Stomach (tissue), 9 donors: ENCODE measurements around the gene TLCD3A. TPM values are rescaled to one million over a fixed set of nuclear protein-coding genes. Genes with fewer than 3 reads are reported as not detected.
A peak's percentile ranks its signal among the peaks of the same experiment; 100 is the strongest.

Experiments
- DNase-seq, 2 donors: peaks; one replicate each; pipeline versions ENCODE4 v3.0.0 to v3.0.0-alpha.2; 2013 to 2019
- H3K27ac ChIP-seq, 5 donors: fragments of 200-600 bp in 4 of 5; sonication (generic) in 4 of 5; one replicate each; pipeline ENCODE4 v1.5.1; 2013 to 2019; ENCODE audit warnings: mild to moderate bottlenecking in 1 of 5, moderate library complexity in 1 of 5
- H3K27me3 ChIP-seq, 3 donors: fragments of 200-600 bp; sonication (generic); one replicate each; pipeline ENCODE4 v1.5.1; 2017 to 2019; ENCODE audit warnings: mixed run types in 1 of 3
- H3K36me3 ChIP-seq, 4 donors: fragments of 200-600 bp; sonication (generic); 1 replicate in 3 of 4; 2 replicates in 1 of 4; pipeline ENCODE4 v1.5.1; 2016 to 2019
- H3K4me1 ChIP-seq, 4 donors: fragments of 200-600 bp; sonication (generic); one replicate each; pipeline ENCODE4 v1.5.1; 2016 to 2019
- H3K4me3 ChIP-seq, 4 donors: fragments of 200-600 bp; sonication (generic) in 3 of 4; one replicate each; pipeline ENCODE4 v1.5.1; 2016 to 2019; ENCODE audit warnings: mild to moderate bottlenecking in 1 of 4
- H3K9me3 ChIP-seq, 4 donors: fragments of 200-600 bp; sonication (generic); one replicate each; pipeline ENCODE4 v1.5.1; 2016 to 2019
- EP300 ChIP-seq: sonication (generic); formaldehyde crosslinking; IDR thresholded peaks from one replicate; pipeline ENCODE4 v1.6.1; 2017; ENCODE audit warnings: antibody characterized with exemption
- POLR2A ChIP-seq, 4 donors: fragments of 450-650 bp; IDR thresholded peaks; one replicate each; pipeline ENCODE4 v1.6.1; 2016; ENCODE audit warnings: antibody characterized with exemption in 4 of 4, control low read depth in 2 of 4, mild to moderate bottlenecking in 1 of 4, moderate library complexity in 1 of 4
- POLR2AphosphoS5 ChIP-seq, 3 donors: sonication (generic); formaldehyde crosslinking; IDR thresholded peaks; one replicate each; pipeline ENCODE4 v1.6.1; 2016; ENCODE audit warnings: antibody characterized with exemption in 3 of 3
- WGBS, 5 donors: extraction: QIAGEN DNeasy Blood & Tissue Kit in 3 of 5; methylation state at CpG; one replicate each; pipeline versions ENCODE4 v1.1.5 to v1.1.7; 2013 to 2018; 5-methylcytosine and 5-hydroxymethylcytosine counted together
- intact Hi-C: fragments of 100-400 bp; cut with DNase I; formaldehyde crosslinking; loops from one replicate; pipeline ENCODE4 v1.15.1; 2023; ENCODE audit warnings: low total_unique reads
- polyA plus RNA-seq, 3 donors: library from polyadenylated mRNA; stranded (reverse); fragments of 200-250 nt; gene quantifications; one replicate each; pipeline ENCODE4 v1.2.3, GENCODE V29; 2013
- total RNA-seq, 5 donors: library from RNA; depleted of rRNA; stranded (reverse); fragments of >200 nt; gene quantifications; one replicate each; pipeline versions ENCODE4 v1.1.0 to v1.2.3, GENCODE V29; 2014 to 2016
- TF ChIP-seq, protein P1 (sequence below), 7 experiments: fragments of 450-650 bp in 4 of 7; fragments of 200-600 bp in 3 of 7; sonication (generic) in 3 of 7; IDR thresholded peaks; one replicate each; pipeline ENCODE4 v1.5.1; 2016 to 2019; ENCODE audit warnings: antibody characterized with exemption in 7 of 7, control low read depth in 2 of 7, mild to moderate bottlenecking in 1 of 7
- donor health status: healthy with polysubstance abuse.
- donor health status: Bipolar disorder and iron deficiency.
- donor health status: healthy.

TLCD3A gene
- total and polyA plus RNA-seq, 8 donors: 0.58 to 33.2 (median 11.8) TPM

DNA sequence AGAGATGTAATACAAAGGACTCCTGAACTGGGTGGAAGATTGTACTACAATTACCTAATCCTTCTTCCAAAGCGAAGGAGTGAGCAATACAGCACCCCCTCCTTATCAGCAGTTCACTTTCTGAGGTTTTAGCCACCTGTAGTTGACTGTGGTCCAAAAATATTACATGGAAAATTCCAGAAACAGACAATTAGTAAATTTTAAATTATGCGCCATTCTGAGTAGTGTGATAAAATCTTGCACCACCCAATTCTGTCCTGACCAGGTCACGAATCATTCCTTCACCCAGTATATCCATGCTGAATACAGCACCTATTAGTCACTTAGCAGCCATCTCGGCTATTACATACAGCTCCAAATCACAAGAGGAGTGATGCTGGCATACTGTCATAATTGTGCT lies 41.0 kb upstream of the TLCD3A start:
- intact Hi-C loops: no loop called here
- TF ChIP-seq, protein P1, sequence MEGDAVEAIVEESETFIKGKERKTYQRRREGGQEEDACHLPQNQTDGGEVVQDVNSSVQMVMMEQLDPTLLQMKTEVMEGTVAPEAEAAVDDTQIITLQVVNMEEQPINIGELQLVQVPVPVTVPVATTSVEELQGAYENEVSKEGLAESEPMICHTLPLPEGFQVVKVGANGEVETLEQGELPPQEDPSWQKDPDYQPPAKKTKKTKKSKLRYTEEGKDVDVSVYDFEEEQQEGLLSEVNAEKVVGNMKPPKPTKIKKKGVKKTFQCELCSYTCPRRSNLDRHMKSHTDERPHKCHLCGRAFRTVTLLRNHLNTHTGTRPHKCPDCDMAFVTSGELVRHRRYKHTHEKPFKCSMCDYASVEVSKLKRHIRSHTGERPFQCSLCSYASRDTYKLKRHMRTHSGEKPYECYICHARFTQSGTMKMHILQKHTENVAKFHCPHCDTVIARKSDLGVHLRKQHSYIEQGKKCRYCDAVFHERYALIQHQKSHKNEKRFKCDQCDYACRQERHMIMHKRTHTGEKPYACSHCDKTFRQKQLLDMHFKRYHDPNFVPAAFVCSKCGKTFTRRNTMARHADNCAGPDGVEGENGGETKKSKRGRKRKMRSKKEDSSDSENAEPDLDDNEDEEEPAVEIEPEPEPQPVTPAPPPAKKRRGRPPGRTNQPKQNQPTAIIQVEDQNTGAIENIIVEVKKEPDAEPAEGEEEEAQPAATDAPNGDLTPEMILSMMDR (IDR thresholded peaks at IDR 0.05): no peak
- TF ChIP-seq POLR2A (IDR thresholded peaks at IDR 0.05) (no peak), POLR2AphosphoS5 (IDR thresholded peaks at IDR 0.05) (no peak), EP300 (no peak)
- no peaks in the 10 kb centered on the region for H3K9me3 ChIP-seq
- H3K4me1 ChIP-seq: peaks cover 0 to 3% (median 0%) of the 10 kb centered on the region in 4 donors
- H3K4me3 ChIP-seq: no peak overlapping the region
- DNase-seq: no peak
- 67 to 84% (median 74%) methylated on average over 4 of the region's 4 CpGs for WGBS, 5 donors
- H3K27me3 ChIP-seq: no peaks in the 10 kb centered on the region
- peaks cover 26 to 97% (median 79%) of the 10 kb centered on the region in 4 donors for H3K36me3 ChIP-seq
- H3K27ac ChIP-seq: no peak overlapping the region

DNA sequence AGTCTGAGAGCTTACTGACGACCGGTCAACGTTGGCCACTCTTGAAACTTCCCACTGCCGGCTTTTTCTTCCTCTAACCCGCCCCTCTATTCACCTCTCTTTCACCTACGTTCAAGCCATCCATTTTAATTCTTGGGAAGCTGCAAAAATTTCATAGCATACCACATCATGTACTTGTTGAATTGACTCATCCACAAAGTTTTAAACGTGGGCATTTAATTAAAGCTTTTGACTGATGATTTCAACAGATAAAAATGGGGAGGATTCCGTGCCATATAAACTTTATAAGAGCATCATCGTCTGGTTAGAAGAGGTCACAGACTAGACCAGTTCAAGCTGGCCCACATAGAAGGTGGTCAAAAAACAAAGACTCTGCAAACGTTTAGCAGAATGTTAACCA lies 40.3 kb upstream of the TLCD3A start:
- Histone ChIP-seq H3K27ac (no peak overlapping the region), H3K27me3 (no peaks in the 10 kb centered on the region), H3K4me3 (no peak overlapping the region), H3K9me3 (no peaks in the 10 kb centered on the region), H3K4me1 (peaks cover 0 to 3% (median 0%) of the 10 kb centered on the region in 4 donors), H3K36me3 (peaks cover 30 to 97% (median 79%) of the 10 kb centered on the region in 4 donors)
- 81 to 85% (median 84%) methylated on average over 10 of the region's 10 CpGs for WGBS, 5 donors
- intact Hi-C loops: no loop called here
- TF ChIP-seq EP300 (no peak), POLR2A (IDR thresholded peaks at IDR 0.05) (no peak), POLR2AphosphoS5 (IDR thresholded peaks at IDR 0.05) (no peak)
- TF ChIP-seq, protein P1 (IDR thresholded peaks at IDR 0.05): no peak
- no peak for DNase-seq

DNA sequence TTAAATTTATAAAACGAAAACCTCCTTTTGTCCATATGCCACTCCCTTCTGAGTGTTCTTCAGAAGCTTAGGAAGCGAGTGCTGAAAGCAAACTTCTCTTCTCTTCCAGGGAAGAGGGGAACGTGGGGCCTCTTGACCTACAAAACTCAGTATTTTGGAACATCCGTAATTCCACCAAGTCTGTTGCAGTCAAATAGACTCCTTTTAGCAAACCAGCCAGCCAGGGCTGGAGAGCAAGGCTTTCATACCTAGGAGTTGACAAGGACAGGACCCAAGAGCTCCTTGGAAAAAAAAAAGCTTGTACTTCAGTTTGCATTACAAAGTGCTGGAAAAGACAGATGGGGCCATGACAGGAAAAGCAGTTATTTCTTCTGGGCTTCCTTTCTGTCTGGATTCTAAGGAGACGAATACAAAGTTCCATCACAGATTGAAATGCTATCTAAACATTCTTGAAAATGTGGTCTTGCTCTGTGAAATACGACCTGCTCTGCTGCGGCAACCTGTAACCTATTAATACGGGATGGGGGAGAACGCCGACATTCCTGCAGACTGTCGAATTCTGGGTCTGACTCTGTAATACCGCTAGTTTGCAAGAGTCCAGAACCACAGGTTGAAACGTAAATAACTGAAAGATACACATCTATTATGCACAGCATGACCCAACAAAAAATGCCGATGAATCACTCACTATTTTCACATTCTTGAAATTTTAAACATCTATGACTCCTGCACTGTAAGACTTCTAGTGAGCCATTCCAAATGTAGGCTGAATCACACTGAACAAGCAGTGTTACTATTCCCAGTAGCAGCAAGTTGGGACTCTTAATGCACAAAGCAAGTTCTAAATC lies 38.4 kb upstream of the TLCD3A start:
- Histone ChIP-seq H3K27ac (peak overlapping the region in 1 of 5 donors; percentile 33), H3K9me3 (no peaks in the 10 kb centered on the region), H3K27me3 (no peaks in the 10 kb centered on the region), H3K4me3 (no peak overlapping the region), H3K36me3 (peaks cover 36 to 98% (median 83%) of the 10 kb centered on the region in 4 donors), H3K4me1 (peaks cover 0 to 6% (median 2%) of the 10 kb centered on the region in 4 donors)
- WGBS, 5 donors: 70 to 83% (median 80%) methylated on average over 14 of the region's 14 CpGs
- intact Hi-C loops: no loop called here
- TF ChIP-seq EP300 (no peak), POLR2AphosphoS5 (IDR thresholded peaks at IDR 0.05) (no peak), POLR2A (IDR thresholded peaks at IDR 0.05) (no peak)
- TF ChIP-seq, protein P1 (IDR thresholded peaks at IDR 0.05): no peak
- DNase-seq: no peak

DNA sequence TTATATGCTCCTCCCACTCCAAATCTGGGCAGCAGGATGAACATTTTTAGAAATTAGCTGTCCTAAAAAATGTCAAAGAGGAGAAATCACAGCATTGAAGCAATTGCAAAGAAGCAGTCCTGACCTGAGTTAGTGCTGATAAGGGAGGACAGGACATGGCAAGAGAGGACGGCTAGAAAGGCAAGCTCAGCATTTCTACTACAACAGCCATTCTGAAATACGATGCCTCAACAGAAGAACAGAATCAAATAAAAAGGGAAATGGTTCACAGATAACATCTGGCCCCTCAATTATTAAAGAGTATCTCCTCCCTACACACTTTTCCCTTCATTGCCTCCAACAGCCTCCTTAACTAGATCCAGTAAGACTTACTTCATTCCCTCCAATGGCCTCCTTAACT lies 36.0 kb upstream of the TLCD3A start:
- Histone ChIP-seq H3K27me3 (no peaks in the 10 kb centered on the region), H3K36me3 (peaks cover 23 to 77% (median 70%) of the 10 kb centered on the region in 4 donors), H3K27ac (no peak overlapping the region), H3K4me1 (peaks cover 5 to 23% (median 17%) of the 10 kb centered on the region in 4 donors), H3K4me3 (no peak overlapping the region), H3K9me3 (no peaks in the 10 kb centered on the region)
- WGBS, 5 donors: 65 to 80% (median 78%) methylated on average over 2 of the region's 2 CpGs
- DNase-seq: peak in 1 of 2 donors; percentile 28
- intact Hi-C loops: no loop called here
- TF ChIP-seq POLR2A (IDR thresholded peaks at IDR 0.05): no peak
- TF ChIP-seq, protein P1 (IDR thresholded peaks at IDR 0.05): no peak
- TF ChIP-seq EP300: no peak
- TF ChIP-seq POLR2AphosphoS5 (IDR thresholded peaks at IDR 0.05): no peak
